ENCODE results near the gene LAMC1. TPM values are rescaled to one million over a fixed set of nuclear protein-coding genes. Genes with fewer than 3 reads are reported as not detected.

The LAMC1 gene
- total and polyA plus RNA-seq, 10 of the 15 experiments (the other 5 are each of a cell fraction or from before 2014, with no cell fraction given): 4.6 to 51.4 (median 25.6) TPM

- TF ChIP-seq SREBF1 (IDR thresholded peaks at IDR 0.05; ENCODE audit: low read length) (no peak), SKIL (IDR thresholded peaks at IDR 0.05; ENCODE audit: low read depth, poor library complexity, severe bottlenecking) (no peak), HSF1 (IDR thresholded peaks at IDR 0.05; ENCODE audit: low read depth, low read length) (no peak)
Measured at GRCh38 chr1:183191833-183192232, 168.6 kb downstream of the LAMC1 start (continued).

- no peak for FAIRE-seq
- ChIA-PET POLR2A (interaction anchor here (1.0 to 1.9 kb wide), 3 partner anchors 10 to 123 kb away, joined by 3 to 6 read pairs (median 4); no protein-coding TSS in a partner anchor), CTCF (interaction anchor here (2.6 kb wide), 1 partner anchor 9 kb away, joined by 10 read pairs; no protein-coding TSS in a partner anchor), SMC1A (ENCODE audit: uncharacterized antibody, unreplicated experiment) (interaction anchor here (1.2 to 2.1 kb wide), 4 partner anchors 9 to 76 kb away, joined by 3 to 10 read pairs (median 6); no protein-coding TSS in a partner anchor), RAD21 (ENCODE audit: unreplicated experiment) (interaction anchor here (1.0 to 2.4 kb wide), 5 partner anchors 9 to 34 kb away, joined by 3 to 7 read pairs (median 5); no protein-coding TSS in a partner anchor)
- 41% methylated on average over 4 of the region's 4 CpGs for WGBS (ENCODE audit: insufficient coverage, insufficient replicate concordance, low lambda C conversion rate, missing lambda C conversion rate)
- no peak for ATAC-seq
- peaks cover 12% of the 10 kb centered on the region for H3K4me1 ChIP-seq (ENCODE audit: control insufficient read depth, insufficient read depth, low read length)
- DNase-seq (ENCODE audit: low read depth, low spot score): no peak
- H2AFZ ChIP-seq (ENCODE audit: control insufficient read depth, low read depth, low read length): no peak overlapping the region
- H3K4me3 ChIP-seq: no peak overlapping the region
- intact Hi-C loops (cut with micrococcal nuclease; ENCODE audit: unreplicated experiment) (no loop called here), in situ Hi-C loops (cut with MboI) (no loop called here)
- H3K9me3 ChIP-seq (replicated peaks; ENCODE audit: control insufficient read depth, insufficient read depth, low read length): no peaks in the 10 kb centered on the region
- H3K79me2 ChIP-seq (ENCODE audit: control insufficient read depth, insufficient read depth, low read length): no peaks in the 10 kb centered on the region
- no peak overlapping the region for H3K9ac ChIP-seq (ENCODE audit: control insufficient read depth, insufficient read depth, low read length)
- no peaks in the 10 kb centered on the region for H3K36me3 ChIP-seq (ENCODE audit: control insufficient read depth in 2 of 2, insufficient read depth in 2 of 2, low read length in 1 of 2)
- H3K4me2 ChIP-seq (ENCODE audit: control insufficient read depth, insufficient read depth): no peak overlapping the region
- H3K27ac ChIP-seq (ENCODE audit: control insufficient read depth, insufficient read depth): no peak overlapping the region
- no peaks in the 10 kb centered on the region for H3K27me3 ChIP-seq (replicated peaks in 1 of 2; ENCODE audit: control insufficient read depth in 2 of 2, insufficient read depth in 2 of 2, low read length in 1 of 2)
- no peaks in the 10 kb centered on the region for H4K20me1 ChIP-seq (ENCODE audit: control insufficient read depth, insufficient read depth)
- BruUV-seq (replicated peaks): no TSS peak
- no peak for TF ChIP-seq RB1 (IDR thresholded peaks at IDR 0.05; ENCODE audit: borderline replicate concordance)
- TF ChIP-seq USF1 (IDR thresholded peaks at IDR 0.05; ENCODE audit: borderline replicate concordance, extremely low read length, insufficient read depth, low read depth, low read length): no peak
- TF ChIP-seq SKIL (IDR thresholded peaks at IDR 0.05; ENCODE audit: low read depth, poor library complexity, severe bottlenecking): no peak
- no peak for TF ChIP-seq NFXL1 (IDR thresholded peaks at IDR 0.05; ENCODE audit: borderline replicate concordance)
- TF ChIP-seq E4F1 (IDR thresholded peaks at IDR 0.05; ENCODE audit: borderline replicate concordance, partially characterized antibody): no peak
- TF ChIP-seq STAT3 (IDR thresholded peaks at IDR 0.05; ENCODE audit: low read depth, low read length): no peak
- TF ChIP-seq JUND (IDR thresholded peaks at IDR 0.05; ENCODE audit: low read depth, low read length): no peak
Measured at GRCh38 chr1:183193963-183194525, 170.8 kb downstream of the LAMC1 start.
